PC-3 (cell line): ENCODE measurements around the gene ALPG.
"Not testable (repeated sequence)": the region's sequence is repeated elsewhere in the genome, so short reads cannot be mapped to it uniquely, and the experiment has no call there.

Source experiments
- EZH2 ChIP-seq: fragments of 300-600 bp; sonication (generic); IDR thresholded peaks from one replicate; pipeline ENCODE4 v1.6.1; 2017; ENCODE audit warnings: antibody characterized with exemption, mild to moderate bottlenecking, low read length; ENCODE audit not compliant: unreplicated experiment
- EZH2phosphoT487 ChIP-seq: fragments of 300-600 bp; sonication (generic); IDR thresholded peaks from 2 replicates; pipeline ENCODE4 v1.6.1; 2018; ENCODE audit warnings: mild to moderate bottlenecking, antibody characterized with exemption, low read length, borderline replicate concordance
- TF ChIP-seq, protein P1 (sequence below): fragments of 300-600 bp; sonication (generic); conservative IDR thresholded peaks from 2 replicates; pipeline ENCODE4 v1.5.1; 2017; ENCODE audit warnings: antibody characterized with exemption, low read depth, mild to moderate bottlenecking, low read length

DNA sequence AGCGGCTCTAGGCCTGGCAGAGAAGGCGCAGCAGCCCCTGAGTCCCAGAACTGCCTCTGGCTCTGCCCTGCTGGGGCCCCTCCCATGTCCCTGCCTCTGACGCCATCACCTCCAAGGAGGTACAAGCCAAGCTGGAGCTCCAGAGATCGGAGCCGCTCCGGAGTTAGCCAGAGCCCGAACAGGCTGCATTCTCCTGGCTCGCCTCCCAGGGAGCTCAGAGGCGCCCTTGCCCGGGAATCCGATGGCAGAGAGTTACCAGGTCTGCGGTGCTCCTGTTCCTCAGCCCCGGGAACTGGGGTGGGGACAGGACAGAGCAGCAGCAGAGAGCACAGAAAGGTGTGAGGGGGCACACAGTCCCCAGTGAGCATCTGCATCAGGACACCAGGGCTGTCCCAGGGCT, 36.4 kb downstream of the ALPG start:
- TF ChIP-seq, protein P1, sequence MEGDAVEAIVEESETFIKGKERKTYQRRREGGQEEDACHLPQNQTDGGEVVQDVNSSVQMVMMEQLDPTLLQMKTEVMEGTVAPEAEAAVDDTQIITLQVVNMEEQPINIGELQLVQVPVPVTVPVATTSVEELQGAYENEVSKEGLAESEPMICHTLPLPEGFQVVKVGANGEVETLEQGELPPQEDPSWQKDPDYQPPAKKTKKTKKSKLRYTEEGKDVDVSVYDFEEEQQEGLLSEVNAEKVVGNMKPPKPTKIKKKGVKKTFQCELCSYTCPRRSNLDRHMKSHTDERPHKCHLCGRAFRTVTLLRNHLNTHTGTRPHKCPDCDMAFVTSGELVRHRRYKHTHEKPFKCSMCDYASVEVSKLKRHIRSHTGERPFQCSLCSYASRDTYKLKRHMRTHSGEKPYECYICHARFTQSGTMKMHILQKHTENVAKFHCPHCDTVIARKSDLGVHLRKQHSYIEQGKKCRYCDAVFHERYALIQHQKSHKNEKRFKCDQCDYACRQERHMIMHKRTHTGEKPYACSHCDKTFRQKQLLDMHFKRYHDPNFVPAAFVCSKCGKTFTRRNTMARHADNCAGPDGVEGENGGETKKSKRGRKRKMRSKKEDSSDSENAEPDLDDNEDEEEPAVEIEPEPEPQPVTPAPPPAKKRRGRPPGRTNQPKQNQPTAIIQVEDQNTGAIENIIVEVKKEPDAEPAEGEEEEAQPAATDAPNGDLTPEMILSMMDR = not testable (repeated sequence)
- not testable (repeated sequence) for TF ChIP-seq EZH2, EZH2phosphoT487
